Hematopoietic multipotent progenitor cell treated with erythropoietin and hydrocortisone succinate and interleukin-3 and kit ligand, for 8 days (in vitro differentiated cells): ENCODE measurements around the gene KRTAP5-4.
"Not testable (repeated sequence)": the region's sequence is repeated elsewhere in the genome, so short reads cannot be mapped to it uniquely, and the experiment has no call there.

Experiments used
- DNase-seq: peaks from one replicate; pipeline ENCODE4 v3.0.0-alpha.2; 2015

KRTAP5-4 gene, protein sequence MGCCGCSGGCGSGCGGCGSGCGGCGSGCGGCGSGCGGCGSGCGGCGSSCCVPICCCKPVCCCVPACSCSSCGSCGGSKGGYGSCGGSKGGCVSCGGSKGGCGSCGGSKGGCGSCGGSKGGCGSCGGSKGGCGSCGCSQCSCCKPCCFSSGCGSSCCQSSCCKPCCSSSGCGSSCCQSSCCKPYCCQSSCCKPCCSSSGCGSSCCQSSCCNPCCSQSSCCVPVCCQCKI

GRCh38 chr11:1622086-1622485 lies at the start of gene KRTAP5-4:
Gene KRTAP5-4 (minus strand): TSS chr11:1622138. CDS start chr11:1622093, 45 bp downstream.
- DNase-seq, result no peak

GRCh38 chr11:1671658-1672057 lies 49.7 kb upstream of the KRTAP5-4 start:
- DNase-seq, result no peak

DNA sequence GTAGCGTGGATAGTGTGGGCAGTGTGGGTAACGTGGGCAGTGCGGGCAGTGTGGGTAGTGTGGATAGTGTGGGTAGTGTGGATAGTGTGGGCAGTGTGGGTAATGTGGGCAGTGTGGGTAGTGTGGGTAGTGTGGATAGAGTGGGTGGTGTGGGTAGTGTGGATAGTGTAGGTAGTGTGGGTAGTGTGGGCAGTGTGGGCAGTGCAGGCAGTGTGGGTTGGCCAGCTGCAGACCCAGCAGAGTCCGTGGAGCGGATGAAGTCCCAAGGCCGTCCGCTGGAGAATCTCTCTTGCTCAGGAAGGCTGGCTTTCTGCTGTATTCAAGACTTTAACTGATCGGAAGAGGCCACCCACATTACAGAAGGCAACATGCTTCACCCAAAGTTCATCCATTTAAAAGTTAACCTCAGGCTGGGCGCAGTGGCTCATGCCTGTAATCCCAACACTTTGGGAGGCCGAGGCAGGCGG lies 49.0 kb upstream of the KRTAP5-4 start:
- DNase-seq, result no peak

DNA sequence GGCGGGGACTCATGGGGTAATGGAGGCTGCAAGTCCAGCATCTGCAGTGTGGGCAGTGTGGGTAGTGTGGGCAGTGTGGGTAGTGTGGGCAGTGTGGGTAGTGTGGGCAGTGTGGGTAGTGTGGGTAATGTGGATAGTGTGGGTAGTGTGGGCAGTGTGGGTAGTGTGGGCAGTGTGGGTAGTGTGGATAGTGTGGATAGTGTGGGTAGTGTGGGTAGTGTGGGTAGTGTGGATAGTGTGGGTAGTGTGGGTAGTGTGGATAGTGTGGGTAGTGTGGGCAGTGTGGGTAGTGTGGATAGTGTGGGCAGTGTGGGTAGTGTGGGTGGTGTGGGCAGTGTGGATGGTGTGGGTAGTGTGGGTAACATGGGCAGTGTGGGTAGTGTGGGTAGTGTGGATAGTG lies 48.5 kb upstream of the KRTAP5-4 start:
- not testable (repeated sequence) for DNase-seq

DNA sequence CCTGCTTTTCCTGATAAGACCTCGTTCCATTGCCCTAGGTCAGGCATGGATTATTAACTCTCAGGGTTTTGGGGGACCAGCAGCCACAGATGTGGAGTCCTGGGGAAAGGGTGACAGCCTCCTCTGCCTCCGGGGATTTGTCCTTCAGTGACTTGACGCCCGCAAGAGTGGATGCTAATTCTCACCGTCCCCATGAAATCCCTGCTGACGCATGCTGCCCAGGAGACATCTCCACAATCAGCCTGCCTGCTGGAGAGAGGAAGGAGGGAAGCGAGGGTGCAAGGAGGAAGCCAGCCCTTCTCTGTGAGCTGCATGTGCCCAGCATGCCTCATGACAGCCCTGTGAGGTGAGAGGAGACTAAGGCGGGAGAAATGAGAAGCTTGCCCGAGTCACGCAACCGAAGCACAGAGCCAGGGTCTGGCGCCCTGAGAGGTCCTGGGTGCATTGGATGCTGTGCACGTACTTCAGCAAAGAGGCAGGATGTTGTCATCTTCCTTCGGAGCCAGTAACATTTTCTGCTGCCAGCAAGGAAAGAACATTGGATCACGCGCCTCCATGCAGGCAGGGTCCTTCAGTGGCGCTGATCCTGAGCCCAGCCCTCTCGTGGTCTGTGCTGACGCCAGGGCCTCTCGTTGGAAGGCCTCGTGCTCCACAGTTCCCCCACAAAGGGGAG lies 47.7 kb upstream of the KRTAP5-4 start:
- DNase-seq, result no peak

GRCh38 chr11:1668911-1669473 lies 47.1 kb upstream of the KRTAP5-4 start:
- DNase-seq, result no peak

- no peak for DNase-seq
These were observed 46.0 kb upstream of the KRTAP5-4 start for GRCh38 chr11:1667906-1668305.

GRCh38 chr11:1667121-1667850 lies 45.3 kb upstream of the KRTAP5-4 start:
- DNase-seq, result no peak

- no peak for DNase-seq
These were observed 43.4 kb upstream of the KRTAP5-4 start for GRCh38 chr11:1665313-1665712.

DNA sequence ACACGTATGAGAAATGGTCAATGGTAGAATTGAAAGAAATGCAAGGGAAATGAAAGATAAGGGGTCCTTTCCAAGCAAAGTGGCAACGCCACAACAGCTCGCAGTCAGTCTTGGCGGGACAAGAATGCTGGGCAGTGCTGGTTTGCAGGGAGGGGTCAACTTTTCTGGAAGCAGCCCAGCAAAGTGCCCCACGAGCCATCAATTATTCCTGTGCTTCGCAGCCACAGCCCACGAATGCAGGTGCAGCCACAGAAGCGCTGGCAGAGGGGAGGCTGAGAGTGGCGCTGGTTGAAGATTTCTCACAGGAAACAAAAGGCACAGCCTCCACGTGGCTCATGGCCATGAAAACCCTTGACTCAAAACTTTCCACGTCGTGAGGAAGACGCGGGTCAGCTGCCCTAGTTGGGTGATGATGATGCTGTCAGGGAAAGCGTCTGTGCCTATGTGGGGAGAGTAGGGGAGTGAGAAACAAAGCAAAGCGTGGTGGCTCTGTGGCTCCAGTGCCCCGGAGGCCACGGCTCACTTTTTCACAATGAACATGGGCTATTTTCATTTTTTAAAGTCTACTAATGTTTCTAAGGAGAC lies 40.9 kb upstream of the KRTAP5-4 start:
- not testable (repeated sequence) for DNase-seq

GRCh38 chr11:1661454-1662269 lies 39.7 kb upstream of the KRTAP5-4 start:
- DNase-seq, result not testable (repeated sequence)

- no peak for DNase-seq
These were observed 38.4 kb upstream of the KRTAP5-4 start for GRCh38 chr11:1660111-1660867.

GRCh38 chr11:1659506-1659905 lies 37.6 kb upstream of the KRTAP5-4 start:
- DNase-seq, result no peak

- no peak for DNase-seq
These were observed 34.7 kb upstream of the KRTAP5-4 start for GRCh38 chr11:1656670-1657069.

GRCh38 chr11:1656061-1656441 lies 34.1 kb upstream of the KRTAP5-4 start:
- no peak for DNase-seq

- no peak for DNase-seq
These were observed 33.5 kb upstream of the KRTAP5-4 start for GRCh38 chr11:1655168-1656060.

DNA sequence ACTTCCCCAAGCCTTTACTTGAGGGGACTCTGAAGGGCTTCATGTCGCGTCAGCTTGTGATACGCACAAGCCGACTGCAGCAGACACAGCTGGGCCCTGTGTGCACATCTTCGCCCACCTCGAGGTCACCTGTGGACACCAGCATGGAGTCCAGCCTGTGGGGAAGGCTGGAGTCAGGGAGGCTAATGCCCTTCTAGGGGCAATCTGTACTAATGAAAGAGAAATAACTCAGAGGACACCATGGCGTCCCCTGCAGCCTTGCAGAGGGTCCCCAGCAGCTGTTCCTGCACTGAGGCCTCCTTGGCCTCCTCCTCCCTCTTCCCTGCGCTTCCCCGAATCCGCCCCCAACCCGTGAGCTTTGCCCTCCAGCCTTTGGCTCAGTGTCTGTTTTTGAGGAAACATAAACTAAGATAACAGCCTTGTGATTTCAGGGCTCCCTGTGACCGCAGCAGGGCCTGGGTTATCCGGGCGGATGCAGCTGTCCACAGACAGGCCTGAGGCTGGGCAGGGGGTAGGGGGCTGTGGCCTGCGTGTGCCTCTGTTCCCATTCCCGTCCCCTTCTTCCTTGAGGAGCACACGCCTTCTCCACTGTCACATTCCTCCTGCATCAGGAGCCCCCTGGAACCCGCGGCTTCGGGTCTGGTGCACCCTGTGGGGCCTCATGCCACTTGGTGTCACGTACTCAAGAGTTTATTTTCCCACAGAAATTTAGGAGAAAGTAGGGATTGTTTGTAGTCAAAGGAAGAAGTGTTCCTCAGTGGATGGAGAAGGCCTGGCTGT lies 32.6 kb upstream of the KRTAP5-4 start:
- peak; percentile 13 for DNase-seq

GRCh38 chr11:1653541-1654387 lies 31.8 kb upstream of the KRTAP5-4 start:
- no peak for DNase-seq
